Mesothelial cell of epicardium (in vitro differentiated cells): Measurements from ENCODE around the gene ZNF512B. TPM values are rescaled to one million over a fixed set of nuclear protein-coding genes. Genes with fewer than 3 reads are reported as not detected.

Source experiments
- DNase-seq, 2 experiments: peaks; one replicate each; pipeline ENCODE4 v3.0.0; 2021; ENCODE audit warnings: low spot score in 2 of 2; ENCODE audit not compliant: unreplicated experiment in 2 of 2
- H3K27ac Mint-ChIP-seq: 2 replicates; pipeline ENCODE4 v1.8.0; 2021; ENCODE audit warnings: mixed read lengths
- H3K27me3 Mint-ChIP-seq: 2 replicates; pipeline ENCODE4 v1.8.0; 2021; ENCODE audit warnings: low read depth, mixed read lengths
- H3K36me3 Mint-ChIP-seq: 2 replicates; pipeline ENCODE4 v1.8.0; 2021; ENCODE audit warnings: mixed read lengths
- H3K4me1 Mint-ChIP-seq: 2 replicates; pipeline ENCODE4 v1.8.0; 2021; ENCODE audit warnings: mixed read lengths
- H3K4me3 Mint-ChIP-seq: 2 replicates; pipeline ENCODE4 v1.8.0; 2021; ENCODE audit warnings: mild to moderate bottlenecking, moderate library complexity, mixed read lengths
- H3K9me3 Mint-ChIP-seq: 2 replicates; pipeline ENCODE4 v1.8.0; 2021; ENCODE audit warnings: mixed read lengths
- total RNA-seq: library from RNA; stranded (reverse); gene quantifications from 3 replicates; pipeline ENCODE4 v1.2.1, GENCODE V29; 2021
- TF ChIP-seq, protein P1 (sequence below): fragments of 200-600 bp; sonication (generic); IDR thresholded peaks from one replicate; pipeline ENCODE4 v1.5.0; 2021; ENCODE audit warnings: antibody characterized with exemption; ENCODE audit not compliant: unreplicated experiment

ZNF512B gene
- total RNA-seq, 1 donor from 2014 or later, result 62.0 TPM

- peaks cover 2% of the 10 kb centered on the region for H3K4me1 Mint-ChIP-seq
- TF ChIP-seq, protein P1, sequence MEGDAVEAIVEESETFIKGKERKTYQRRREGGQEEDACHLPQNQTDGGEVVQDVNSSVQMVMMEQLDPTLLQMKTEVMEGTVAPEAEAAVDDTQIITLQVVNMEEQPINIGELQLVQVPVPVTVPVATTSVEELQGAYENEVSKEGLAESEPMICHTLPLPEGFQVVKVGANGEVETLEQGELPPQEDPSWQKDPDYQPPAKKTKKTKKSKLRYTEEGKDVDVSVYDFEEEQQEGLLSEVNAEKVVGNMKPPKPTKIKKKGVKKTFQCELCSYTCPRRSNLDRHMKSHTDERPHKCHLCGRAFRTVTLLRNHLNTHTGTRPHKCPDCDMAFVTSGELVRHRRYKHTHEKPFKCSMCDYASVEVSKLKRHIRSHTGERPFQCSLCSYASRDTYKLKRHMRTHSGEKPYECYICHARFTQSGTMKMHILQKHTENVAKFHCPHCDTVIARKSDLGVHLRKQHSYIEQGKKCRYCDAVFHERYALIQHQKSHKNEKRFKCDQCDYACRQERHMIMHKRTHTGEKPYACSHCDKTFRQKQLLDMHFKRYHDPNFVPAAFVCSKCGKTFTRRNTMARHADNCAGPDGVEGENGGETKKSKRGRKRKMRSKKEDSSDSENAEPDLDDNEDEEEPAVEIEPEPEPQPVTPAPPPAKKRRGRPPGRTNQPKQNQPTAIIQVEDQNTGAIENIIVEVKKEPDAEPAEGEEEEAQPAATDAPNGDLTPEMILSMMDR, result no peak
- H3K27ac Mint-ChIP-seq, result no peak overlapping the region
- no peaks in the 10 kb centered on the region for H3K9me3 Mint-ChIP-seq
- H3K27me3 Mint-ChIP-seq, result no peaks in the 10 kb centered on the region
- H3K36me3 Mint-ChIP-seq, result peaks cover 29% of the 10 kb centered on the region
- no peak for DNase-seq
- no peak overlapping the region for H3K4me3 Mint-ChIP-seq
Measured at GRCh38 chr20:63929071-63929470, 40.7 kb downstream of the ZNF512B start.

- Mint-ChIP-seq H3K4me1 (peaks cover 6% of the 10 kb centered on the region), H3K27ac (peak overlapping the region; percentile 27), H3K27me3 (no peaks in the 10 kb centered on the region), H3K36me3 (peaks cover 20% of the 10 kb centered on the region), H3K4me3 (no peak overlapping the region), H3K9me3 (no peaks in the 10 kb centered on the region)
- TF ChIP-seq, protein P1, result no peak
- no peak for DNase-seq
Measured at GRCh38 chr20:63926298-63926697, 43.4 kb downstream of the ZNF512B start.

GRCh38 chr20:63924241-63924640, 45.5 kb downstream of the ZNF512B start:
- DNase-seq, result no peak
- Mint-ChIP-seq H3K4me3 (no peak overlapping the region), H3K36me3 (peaks cover 11% of the 10 kb centered on the region), H3K27ac (no peak overlapping the region), H3K4me1 (peaks cover 6% of the 10 kb centered on the region), H3K9me3 (no peaks in the 10 kb centered on the region), H3K27me3 (no peaks in the 10 kb centered on the region)
- TF ChIP-seq, protein P1, result no peak

DNA sequence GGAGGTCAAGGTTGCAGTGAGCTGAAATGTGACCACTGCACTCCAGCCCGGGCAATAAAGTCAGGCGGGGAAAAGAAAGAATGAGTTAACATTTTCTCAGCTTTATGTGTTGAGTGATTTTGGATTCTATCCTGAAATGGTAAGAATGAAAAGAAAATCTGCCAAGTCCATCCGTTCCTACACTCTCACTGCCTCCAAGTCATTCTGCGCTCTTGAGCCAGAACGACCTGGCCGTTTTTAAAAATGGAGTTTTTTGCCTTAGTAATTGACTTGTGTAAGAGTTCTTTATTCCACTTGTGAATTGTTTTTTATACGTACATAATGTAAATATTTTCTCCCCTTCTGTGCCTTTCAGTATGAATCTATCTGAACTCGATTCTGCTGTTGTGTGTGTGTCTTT, 46.1 kb downstream of the ZNF512B start:
- TF ChIP-seq, protein P1, result no peak
- Mint-ChIP-seq H3K27me3 (no peaks in the 10 kb centered on the region), H3K4me1 (peaks cover 6% of the 10 kb centered on the region), H3K36me3 (peaks cover 9% of the 10 kb centered on the region), H3K9me3 (no peaks in the 10 kb centered on the region), H3K27ac (no peak overlapping the region), H3K4me3 (no peak overlapping the region)
- no peak for DNase-seq

GRCh38 chr20:63920226-63920625, 49.5 kb downstream of the ZNF512B start:
- Mint-ChIP-seq H3K27ac (no peak overlapping the region), H3K9me3 (peaks cover 5% of the 10 kb centered on the region), H3K4me3 (no peak overlapping the region), H3K27me3 (no peaks in the 10 kb centered on the region), H3K4me1 (peaks cover 6% of the 10 kb centered on the region), H3K36me3 (peaks cover 19% of the 10 kb centered on the region)
- TF ChIP-seq, protein P1, result no peak
- DNase-seq, result no peak

- Mint-ChIP-seq H3K4me1 (peaks cover 5% of the 10 kb centered on the region), H3K36me3 (peaks cover 24% of the 10 kb centered on the region), H3K27ac (no peak overlapping the region), H3K27me3 (no peaks in the 10 kb centered on the region), H3K9me3 (peaks cover 9% of the 10 kb centered on the region), H3K4me3 (no peak overlapping the region)
- TF ChIP-seq, protein P1, result no peak
- DNase-seq, result no peak
Measured at GRCh38 chr20:63919130-63919529, 50.6 kb downstream of the ZNF512B start.
